Measurements from ENCODE around the gene POU2AF2.

The POU2AF2 gene

DNA sequence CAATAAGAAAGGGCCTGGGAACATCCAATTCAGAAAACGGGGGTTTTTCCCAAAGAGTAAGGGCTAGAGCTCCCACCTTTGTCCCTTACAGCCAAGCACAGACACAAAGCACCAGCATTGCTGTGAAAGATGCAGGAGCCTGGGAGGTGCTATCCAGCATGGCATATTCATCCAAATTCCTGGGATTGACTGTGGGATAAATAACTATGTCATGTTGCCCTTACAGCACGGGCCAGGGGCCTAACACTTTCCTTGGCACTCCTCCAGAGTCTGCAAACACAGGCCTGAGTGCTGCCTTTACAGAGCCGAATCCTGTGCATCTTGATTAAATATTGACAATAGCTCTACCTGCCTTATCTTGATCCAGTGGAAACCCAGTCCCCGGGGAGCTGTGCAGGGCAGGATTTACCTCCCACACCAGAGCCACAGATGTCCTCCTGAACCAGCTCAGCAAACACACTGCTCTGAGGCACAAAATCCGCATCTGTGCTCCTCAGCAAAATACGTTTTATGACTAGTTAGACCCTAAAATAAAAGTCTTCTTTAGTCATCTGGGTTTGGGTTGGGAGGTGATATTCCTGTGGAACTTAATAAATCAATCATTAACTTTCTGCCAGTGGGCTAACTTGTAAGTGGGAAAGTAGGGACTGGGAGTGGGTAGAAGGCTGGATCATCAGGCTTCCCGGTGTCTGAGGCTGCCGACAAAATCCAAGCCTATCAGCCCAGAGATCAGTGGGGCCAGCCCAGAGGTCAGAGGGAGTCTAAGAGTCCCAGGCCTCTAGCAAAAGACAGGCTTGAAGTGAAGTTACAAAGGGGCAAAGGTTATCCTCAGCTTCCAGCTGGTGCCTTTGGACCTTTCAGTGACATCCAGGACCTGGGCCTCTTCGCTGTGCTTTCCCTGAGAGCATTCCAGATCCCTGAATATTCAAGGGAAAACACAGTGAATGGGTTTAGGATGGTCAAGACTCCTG is 89.3 kb downstream of the POU2AF2 start:
- no peak for FAIRE-seq

DNA sequence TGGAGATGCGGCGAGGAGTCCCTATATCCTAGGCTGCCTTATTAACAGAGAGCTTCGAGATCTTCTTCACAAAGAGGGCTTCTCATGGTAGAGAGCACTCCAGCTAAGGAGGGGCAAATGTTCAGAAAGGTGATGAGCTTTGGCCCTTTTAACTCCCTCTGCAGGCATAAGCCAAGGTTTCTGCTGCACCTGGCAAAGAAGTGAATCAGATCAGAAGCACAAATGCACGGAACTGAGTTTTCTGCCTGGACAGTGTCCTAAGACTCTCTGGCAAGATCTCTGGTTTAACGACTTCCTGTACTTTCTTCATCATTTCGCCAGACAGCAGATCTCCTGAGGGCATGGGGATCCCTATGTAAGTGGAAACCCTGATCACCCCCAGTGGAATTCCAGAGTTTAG is 90.0 kb downstream of the POU2AF2 start:
- FAIRE-seq, result no peak
